GM23338 (cell line): ENCODE results near the gene RASL11B. TPM values are rescaled to one million over a fixed set of nuclear protein-coding genes. Genes with fewer than 3 reads are reported as not detected.

Experiments
- ATAC-seq: fragments of 200-7000 bp; cut with Tn5 transposase; 3 replicates; pipeline ENCODE4 v1.9.1; 2020
- DNase-seq: peaks from one replicate; pipeline ENCODE4 v3.0.0-alpha.2; 2015; ENCODE audit warnings: low spot score
- H2AFZ ChIP-seq: fragments of 200-600 bp; sonication (generic); 2 replicates; pipeline ENCODE4 v1.8.0; 2016; ENCODE audit warnings: antibody characterized with exemption, mild to moderate bottlenecking, moderate library complexity
- H3F3A ChIP-seq: fragments of 200-600 bp; sonication (generic); replicated peaks from 2 replicates; pipeline ENCODE4 v1.8.0; 2017; ENCODE audit warnings: antibody characterized with exemption, mixed run types, low read depth
- H3K27ac ChIP-seq: fragments of 200-600 bp; sonication (generic); 2 replicates; pipeline ENCODE4 v1.6.1; 2016; ENCODE audit warnings: low read depth
- H3K27me3 ChIP-seq: fragments of 200-600 bp; sonication (generic); 2 replicates; pipeline ENCODE4 v1.8.0; 2016; ENCODE audit warnings: mild to moderate bottlenecking, mixed run types, moderate library complexity; ENCODE audit not compliant: insufficient read depth
- H3K36me3 ChIP-seq: fragments of 200-600 bp; sonication (generic); 2 replicates; pipeline ENCODE4 v1.8.0; 2016; ENCODE audit warnings: mild to moderate bottlenecking; ENCODE audit not compliant: insufficient read depth
- H3K4me1 ChIP-seq: fragments of 200-600 bp; sonication (generic); 2 replicates; pipeline ENCODE4 v1.8.0; 2016; ENCODE audit warnings: mild to moderate bottlenecking, moderate library complexity; ENCODE audit not compliant: insufficient read depth
- H3K4me2 ChIP-seq: fragments of 200-600 bp; sonication (generic); 2 replicates; pipeline ENCODE4 v1.7.1; 2017; ENCODE audit warnings: mixed run types
- H3K4me3 ChIP-seq: fragments of 200-600 bp; sonication (generic); 2 replicates; pipeline ENCODE4 v1.6.1; 2016; ENCODE audit warnings: mixed run types
- H3K79me2 ChIP-seq: fragments of 200-600 bp; sonication (generic); replicated peaks from 2 replicates; pipeline ENCODE4 v1.8.0; 2017; ENCODE audit warnings: mild to moderate bottlenecking; ENCODE audit not compliant: insufficient read depth
- H3K9me2 ChIP-seq: fragments of 200-600 bp; sonication (generic); 2 replicates; pipeline ENCODE4 v1.8.0; 2017; ENCODE audit not compliant: insufficient read depth
- H4K20me1 ChIP-seq: fragments of 200-600 bp; sonication (generic); replicated peaks from 2 replicates; pipeline ENCODE4 v1.8.0; 2017; ENCODE audit warnings: mild to moderate bottlenecking; ENCODE audit not compliant: insufficient read depth
- H3K27ac Mint-ChIP-seq: 2 replicates; pipeline ENCODE4 v1.8.0; 2020; ENCODE audit warnings: inconsistent platforms, mild to moderate bottlenecking, moderate library complexity, mixed read lengths
- H3K27me3 Mint-ChIP-seq: 3 replicates; pipeline ENCODE4 v1.8.0; 2022; ENCODE audit warnings: low read depth, mild to moderate bottlenecking, moderate library complexity, mixed read lengths, inconsistent platforms; ENCODE audit not compliant: insufficient read depth, poor library complexity
- H3K36me3 Mint-ChIP-seq: 3 replicates; pipeline ENCODE4 v1.8.0; 2021; ENCODE audit warnings: low read depth, mild to moderate bottlenecking, inconsistent platforms, moderate library complexity, mixed read lengths
- H3K4me1 Mint-ChIP-seq: 3 replicates; pipeline ENCODE4 v1.8.0; 2020; ENCODE audit warnings: mild to moderate bottlenecking, inconsistent platforms, mixed read lengths
- H3K4me3 Mint-ChIP-seq: 3 replicates; pipeline ENCODE4 v1.8.0; 2021; ENCODE audit warnings: moderate library complexity, mild to moderate bottlenecking, inconsistent platforms, mixed read lengths
- H3K9me3 Mint-ChIP-seq: 3 replicates; pipeline ENCODE4 v1.8.0; 2020; ENCODE audit warnings: moderate library complexity, mild to moderate bottlenecking, inconsistent platforms, mixed read lengths
- CREB1 ChIP-seq: fragments of 250-450 bp; sonication (Bioruptor Pico); IDR thresholded peaks from 2 replicates; pipeline ENCODE4 v1.5.0; 2020; ENCODE audit warnings: low read depth, mild to moderate bottlenecking, moderate library complexity
- EZH2 ChIP-seq: fragments of 200-600 bp; sonication (generic); IDR thresholded peaks from one replicate; pipeline ENCODE4 v1.8.0; 2017; ENCODE audit warnings: antibody characterized with exemption, mild to moderate bottlenecking, low read depth; ENCODE audit not compliant: unreplicated experiment
- EZH2phosphoT487 ChIP-seq: fragments of 200-600 bp; sonication (generic); IDR thresholded peaks from one replicate; pipeline ENCODE4 v1.8.1; 2018; ENCODE audit warnings: antibody characterized with exemption; ENCODE audit not compliant: unreplicated experiment
- JUNB ChIP-seq: IDR thresholded peaks from one replicate; pipeline ENCODE4 v1.6.1; 2016; ENCODE audit warnings: antibody characterized with exemption; ENCODE audit not compliant: unreplicated experiment
- NANOG ChIP-seq: IDR thresholded peaks from 2 replicates; pipeline ENCODE4 v1.6.1; 2016; ENCODE audit warnings: antibody characterized with exemption, borderline replicate concordance
- POLR2AphosphoS5 ChIP-seq: IDR thresholded peaks from 2 replicates; pipeline ENCODE4 v1.6.1; 2016; ENCODE audit warnings: antibody characterized with exemption, low read depth
- STAT1 ChIP-seq: IDR thresholded peaks from one replicate; pipeline ENCODE4 v1.6.1; 2016; ENCODE audit warnings: antibody characterized with exemption; ENCODE audit not compliant: unreplicated experiment
- ZNF114 ChIP-seq: fragments of 250-450 bp; sonication (Bioruptor Pico); IDR thresholded peaks from 2 replicates; pipeline ENCODE4 v1.5.0; 2020; ENCODE audit warnings: mild to moderate bottlenecking, moderate library complexity
- ZNF331 ChIP-seq: fragments of 250-450 bp; sonication (Bioruptor Pico); IDR thresholded peaks from 2 replicates; pipeline ENCODE4 v1.5.0; 2020; ENCODE audit warnings: low read depth, mild to moderate bottlenecking, moderate library complexity
- polyA plus RNA-seq: library from polyadenylated mRNA; unstranded; fragments of >200 nt; fragmentation: Nextera tagmentation; extraction: Ambion mirVana; gene quantifications from 2 replicates; pipeline ENCODE4 v1.2.1, GENCODE V29; 2016
- total RNA-seq: library from RNA; depleted of rRNA; stranded (reverse); fragments of >200 nt; shearing (Covaris generic); gene quantifications from 2 replicates; pipeline ENCODE4 v1.2.3, GENCODE V29; 2014
- TF ChIP-seq, protein P1 (sequence below), 2 experiments: fragments of 200-600 bp in 1 of 2; sonication (generic) in 1 of 2; conservative IDR thresholded peaks; 2 replicates each; pipeline versions ENCODE4 v1.5.1 to v1.6.1; 2016 to 2017; ENCODE audit warnings: antibody characterized with exemption in 2 of 2, low read depth in 2 of 2, mild to moderate bottlenecking in 2 of 2, moderate library complexity in 1 of 2
- TF ChIP-seq, protein P2 (sequence below): IDR thresholded peaks from one replicate; pipeline ENCODE4 v1.6.1; 2018; ENCODE audit warnings: antibody characterized with exemption; ENCODE audit not compliant: unreplicated experiment
- TF ChIP-seq, protein P3 (sequence below): IDR thresholded peaks from 2 replicates; pipeline ENCODE4 v1.6.1; 2016; ENCODE audit warnings: antibody characterized with exemption

The RASL11B gene
- total and polyA plus RNA-seq, 2 experiments from 2014 or later = 69.7 to 100.0 TPM

DNA sequence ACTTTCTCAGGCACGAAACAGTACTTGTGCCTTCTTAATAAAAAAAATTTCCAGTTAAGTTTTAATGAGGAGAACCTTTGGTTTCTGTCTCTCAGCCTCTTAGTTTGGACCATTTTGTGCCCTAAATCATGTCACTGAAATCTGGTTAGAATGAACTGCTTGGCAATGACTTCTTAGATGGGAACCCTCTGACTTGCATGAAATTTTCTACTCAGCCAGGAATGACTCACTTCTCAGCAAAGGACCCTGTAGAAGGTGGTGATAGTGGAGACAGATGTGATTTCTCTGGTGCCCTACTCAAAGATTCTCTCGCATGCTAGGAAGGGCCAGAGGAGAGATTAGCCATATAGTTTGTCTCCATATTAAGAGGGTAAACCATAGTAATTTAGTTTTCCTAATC is 50.5 kb downstream of the RASL11B start:
- Histone ChIP-seq H3F3A (no peaks in the 10 kb centered on the region), H3K27me3 (no peaks in the 10 kb centered on the region), H3K36me3 (no peaks in the 10 kb centered on the region), H3K9me2 (peaks cover 6% of the 10 kb centered on the region; the same call in 1 of the 2 replicates), H3K27ac (no peak overlapping the region), H2AFZ (no peak overlapping the region), H3K4me3 (no peak overlapping the region), H4K20me1 (no peaks in the 10 kb centered on the region), H3K4me2 (no peak overlapping the region), H3K4me1 (peaks cover 8% of the 10 kb centered on the region), H3K79me2 (no peaks in the 10 kb centered on the region)
- ATAC-seq (no peak), DNase-seq (no peak)
- Mint-ChIP-seq H3K4me1 (peaks cover 23% of the 10 kb centered on the region), H3K4me3 (no peak overlapping the region), H3K27me3 (peaks cover 7% of the 10 kb centered on the region), H3K36me3 (no peaks in the 10 kb centered on the region), H3K9me3 (no peaks in the 10 kb centered on the region), H3K27ac (no peak overlapping the region)
- TF ChIP-seq EZH2 (no peak), EZH2phosphoT487 (no peak), POLR2AphosphoS5 (no peak), STAT1 (no peak), CREB1 (CRISPR knock-in tag) (no peak)
- TF ChIP-seq, protein P1, sequence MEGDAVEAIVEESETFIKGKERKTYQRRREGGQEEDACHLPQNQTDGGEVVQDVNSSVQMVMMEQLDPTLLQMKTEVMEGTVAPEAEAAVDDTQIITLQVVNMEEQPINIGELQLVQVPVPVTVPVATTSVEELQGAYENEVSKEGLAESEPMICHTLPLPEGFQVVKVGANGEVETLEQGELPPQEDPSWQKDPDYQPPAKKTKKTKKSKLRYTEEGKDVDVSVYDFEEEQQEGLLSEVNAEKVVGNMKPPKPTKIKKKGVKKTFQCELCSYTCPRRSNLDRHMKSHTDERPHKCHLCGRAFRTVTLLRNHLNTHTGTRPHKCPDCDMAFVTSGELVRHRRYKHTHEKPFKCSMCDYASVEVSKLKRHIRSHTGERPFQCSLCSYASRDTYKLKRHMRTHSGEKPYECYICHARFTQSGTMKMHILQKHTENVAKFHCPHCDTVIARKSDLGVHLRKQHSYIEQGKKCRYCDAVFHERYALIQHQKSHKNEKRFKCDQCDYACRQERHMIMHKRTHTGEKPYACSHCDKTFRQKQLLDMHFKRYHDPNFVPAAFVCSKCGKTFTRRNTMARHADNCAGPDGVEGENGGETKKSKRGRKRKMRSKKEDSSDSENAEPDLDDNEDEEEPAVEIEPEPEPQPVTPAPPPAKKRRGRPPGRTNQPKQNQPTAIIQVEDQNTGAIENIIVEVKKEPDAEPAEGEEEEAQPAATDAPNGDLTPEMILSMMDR (conservative IDR thresholded peaks at IDR 0.05; ENCODE audit: low read depth in 2 of 2) = no peak

DNA sequence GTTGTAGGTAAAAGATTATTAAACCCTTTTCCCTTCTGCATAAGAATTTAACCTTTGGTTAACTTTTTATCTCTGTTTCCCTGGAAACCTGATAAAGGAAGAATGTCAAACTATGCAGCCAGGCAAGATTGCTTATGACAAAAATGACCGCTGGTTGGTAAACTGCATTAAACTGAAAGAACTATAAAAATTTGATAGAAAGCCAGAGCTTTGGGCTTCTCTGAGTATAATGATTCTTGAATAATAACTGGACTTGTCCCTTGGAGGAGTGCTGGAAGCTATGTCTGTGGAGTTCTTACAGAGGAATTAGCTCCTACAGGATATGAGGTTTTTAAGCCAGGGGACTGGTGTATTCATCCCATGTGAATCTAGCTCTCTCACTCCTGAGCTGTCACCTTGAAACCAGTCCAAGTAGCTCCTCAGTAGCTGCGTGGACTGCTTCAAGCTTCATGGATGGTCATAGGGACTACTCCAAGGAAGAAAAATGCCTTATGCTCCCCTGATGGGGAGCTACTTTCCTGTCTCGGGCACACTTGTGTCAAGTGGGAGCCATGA is 52.0 kb downstream of the RASL11B start:
- no peak overlapping the region for H3K27ac Mint-ChIP-seq
- TF ChIP-seq NANOG (no peak), STAT1 (no peak), EZH2 (no peak), ZNF114 (CRISPR knock-in tag) (no peak), ZNF331 (no peak), CREB1 (CRISPR knock-in tag) (no peak), JUNB (no peak), EZH2phosphoT487 (no peak), POLR2AphosphoS5 (no peak)
- TF ChIP-seq, protein P2, sequence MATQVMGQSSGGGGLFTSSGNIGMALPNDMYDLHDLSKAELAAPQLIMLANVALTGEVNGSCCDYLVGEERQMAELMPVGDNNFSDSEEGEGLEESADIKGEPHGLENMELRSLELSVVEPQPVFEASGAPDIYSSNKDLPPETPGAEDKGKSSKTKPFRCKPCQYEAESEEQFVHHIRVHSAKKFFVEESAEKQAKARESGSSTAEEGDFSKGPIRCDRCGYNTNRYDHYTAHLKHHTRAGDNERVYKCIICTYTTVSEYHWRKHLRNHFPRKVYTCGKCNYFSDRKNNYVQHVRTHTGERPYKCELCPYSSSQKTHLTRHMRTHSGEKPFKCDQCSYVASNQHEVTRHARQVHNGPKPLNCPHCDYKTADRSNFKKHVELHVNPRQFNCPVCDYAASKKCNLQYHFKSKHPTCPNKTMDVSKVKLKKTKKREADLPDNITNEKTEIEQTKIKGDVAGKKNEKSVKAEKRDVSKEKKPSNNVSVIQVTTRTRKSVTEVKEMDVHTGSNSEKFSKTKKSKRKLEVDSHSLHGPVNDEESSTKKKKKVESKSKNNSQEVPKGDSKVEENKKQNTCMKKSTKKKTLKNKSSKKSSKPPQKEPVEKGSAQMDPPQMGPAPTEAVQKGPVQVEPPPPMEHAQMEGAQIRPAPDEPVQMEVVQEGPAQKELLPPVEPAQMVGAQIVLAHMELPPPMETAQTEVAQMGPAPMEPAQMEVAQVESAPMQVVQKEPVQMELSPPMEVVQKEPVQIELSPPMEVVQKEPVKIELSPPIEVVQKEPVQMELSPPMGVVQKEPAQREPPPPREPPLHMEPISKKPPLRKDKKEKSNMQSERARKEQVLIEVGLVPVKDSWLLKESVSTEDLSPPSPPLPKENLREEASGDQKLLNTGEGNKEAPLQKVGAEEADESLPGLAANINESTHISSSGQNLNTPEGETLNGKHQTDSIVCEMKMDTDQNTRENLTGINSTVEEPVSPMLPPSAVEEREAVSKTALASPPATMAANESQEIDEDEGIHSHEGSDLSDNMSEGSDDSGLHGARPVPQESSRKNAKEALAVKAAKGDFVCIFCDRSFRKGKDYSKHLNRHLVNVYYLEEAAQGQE = no peak
- TF ChIP-seq, protein P3, sequence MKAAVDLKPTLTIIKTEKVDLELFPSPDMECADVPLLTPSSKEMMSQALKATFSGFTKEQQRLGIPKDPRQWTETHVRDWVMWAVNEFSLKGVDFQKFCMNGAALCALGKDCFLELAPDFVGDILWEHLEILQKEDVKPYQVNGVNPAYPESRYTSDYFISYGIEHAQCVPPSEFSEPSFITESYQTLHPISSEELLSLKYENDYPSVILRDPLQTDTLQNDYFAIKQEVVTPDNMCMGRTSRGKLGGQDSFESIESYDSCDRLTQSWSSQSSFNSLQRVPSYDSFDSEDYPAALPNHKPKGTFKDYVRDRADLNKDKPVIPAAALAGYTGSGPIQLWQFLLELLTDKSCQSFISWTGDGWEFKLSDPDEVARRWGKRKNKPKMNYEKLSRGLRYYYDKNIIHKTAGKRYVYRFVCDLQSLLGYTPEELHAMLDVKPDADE = no peak

More for the DNA sequence above, 52.0 kb downstream of the RASL11B start:
- Histone ChIP-seq H3K4me3 (no peak overlapping the region), H2AFZ (no peak overlapping the region), H3K4me1 (peaks cover 6% of the 10 kb centered on the region), H3K27me3 (no peaks in the 10 kb centered on the region), H3K27ac (no peak overlapping the region), H3K79me2 (no peaks in the 10 kb centered on the region), H3K36me3 (no peaks in the 10 kb centered on the region), H3F3A (no peaks in the 10 kb centered on the region), H3K4me2 (no peak overlapping the region), H4K20me1 (no peaks in the 10 kb centered on the region), H3K9me2 (peaks cover 8% of the 10 kb centered on the region; the same call in 1 of the 2 replicates)
- peaks cover 22% of the 10 kb centered on the region for H3K4me1 Mint-ChIP-seq
- H3K9me3 Mint-ChIP-seq = no peaks in the 10 kb centered on the region
- H3K27me3 Mint-ChIP-seq = peaks cover 7% of the 10 kb centered on the region
- no peak overlapping the region for H3K4me3 Mint-ChIP-seq
- DNase-seq (no peak), ATAC-seq (no peak)
- H3K36me3 Mint-ChIP-seq = no peaks in the 10 kb centered on the region
